HepG2 (cell line): ENCODE measurements around the gene ZNRF3. TPM values are rescaled to one million over a fixed set of nuclear protein-coding genes. Genes with fewer than 3 reads are reported as not detected.

Source experiments
- AHDC1 ChIP-seq: sonication (generic); formaldehyde crosslinking; IDR thresholded peaks from 2 replicates; pipeline ENCODE4 v1.5.1; 2020; ENCODE audit warnings: mild to moderate bottlenecking, missing genetic modification reagents, borderline replicate concordance
- HDAC2 ChIP-seq: sonication (generic); formaldehyde crosslinking; IDR thresholded peaks from 2 replicates; pipeline ENCODE4 v1.4.0; 2020; ENCODE audit warnings: missing genetic modification reagents
- KAT7 ChIP-seq: IDR thresholded peaks from 2 replicates; pipeline ENCODE4 v1.6.1; 2018; ENCODE audit warnings: borderline replicate concordance, missing compliant biosample characterization
- MAX ChIP-seq: IDR thresholded peaks from 2 replicates; pipeline ENCODE4 v1.6.1; 2012; ENCODE audit warnings: inconsistent platforms
- NFATC3 ChIP-seq: sonication (generic); formaldehyde crosslinking; IDR thresholded peaks from 2 replicates; pipeline ENCODE4 v1.5.1; 2020; ENCODE audit warnings: mild to moderate bottlenecking, missing genetic modification reagents
- NPAS2 ChIP-seq: sonication (generic); formaldehyde crosslinking; IDR thresholded peaks from 2 replicates; pipeline ENCODE4 v1.8.0; 2022; ENCODE audit warnings: mild to moderate bottlenecking, missing genetic modification reagents, borderline replicate concordance
- PCBP1 ChIP-seq: fragments of 200-400 bp; formaldehyde crosslinking; IDR thresholded peaks from 2 replicates; pipeline ENCODE4 v1.6.1; 2017; ENCODE audit warnings: mild to moderate bottlenecking, low read depth, low read length, borderline replicate concordance
- POLR2G ChIP-seq: fragments of 200-400 bp; formaldehyde crosslinking; IDR thresholded peaks from 2 replicates; pipeline ENCODE4 v1.6.1; 2018; ENCODE audit warnings: mild to moderate bottlenecking, low read depth, low read length, moderate library complexity
- SMAD1 ChIP-seq: sonication (generic); formaldehyde crosslinking; IDR thresholded peaks from 2 replicates; pipeline ENCODE4 v1.4.0; 2020; ENCODE audit warnings: missing genetic modification reagents, low read depth, mild to moderate bottlenecking, borderline replicate concordance
- SNRNP70 ChIP-seq: fragments of 200-400 bp; formaldehyde crosslinking; IDR thresholded peaks from 2 replicates; pipeline ENCODE4 v1.6.1; 2017; ENCODE audit warnings: mild to moderate bottlenecking, low read depth, low read length, moderate library complexity
- ZFX ChIP-seq: sonication (generic); formaldehyde crosslinking; IDR thresholded peaks from 2 replicates; pipeline ENCODE4 v1.4.0; 2020; ENCODE audit warnings: mild to moderate bottlenecking, low read depth, missing genetic modification reagents, moderate library complexity
- ZMAT3 ChIP-seq: sonication (generic); formaldehyde crosslinking; conservative IDR thresholded peaks from 2 replicates; pipeline ENCODE4 v1.7.0; 2021; ENCODE audit warnings: missing genetic modification reagents
- ZNF552 ChIP-seq: sonication (generic); formaldehyde crosslinking; IDR thresholded peaks from 2 replicates; pipeline ENCODE4 v1.9.0; 2022; ENCODE audit warnings: missing genetic modification reagents, mild to moderate bottlenecking, borderline replicate concordance
- ZNF607 ChIP-seq: sonication (generic); formaldehyde crosslinking; IDR thresholded peaks from 2 replicates; pipeline ENCODE4 v1.5.1; 2020; ENCODE audit warnings: missing genetic modification reagents, mild to moderate bottlenecking, borderline replicate concordance
- ZNF800 ChIP-seq: sonication (generic); formaldehyde crosslinking; IDR thresholded peaks from 2 replicates; pipeline ENCODE4 v1.4.0; 2020; ENCODE audit warnings: missing genetic modification reagents
- ZNF816 ChIP-seq: sonication (generic); formaldehyde crosslinking; IDR thresholded peaks from 2 replicates; pipeline ENCODE4 v1.8.0; 2022; ENCODE audit warnings: missing genetic modification reagents, mild to moderate bottlenecking, borderline replicate concordance
- polyA plus RNA-seq, 8 experiments: library from polyadenylated mRNA; depleted of rRNA in 3 of 8; stranded (reverse) in 7 of 8; unstranded in 1 of 8; fragments of >200 nt; fragmentation: Illumina TruSeq in 4 of 8; extraction: Trizol in 4 of 8; gene quantifications; 2 replicates each; pipeline versions ENCODE4 v1.2.1 to v1.2.3, GENCODE V29; 2011 to 2016; ENCODE audit warnings: low read depth in 4 of 8, missing spikeins in 1 of 8, mixed read lengths in 1 of 8; ENCODE audit not compliant: insufficient read depth in 1 of 8
- total RNA-seq, 5 experiments: library from RNA; depleted of rRNA; stranded (reverse); fragments of >200 nt; fragmentation: Illumina TruSeq; extraction: Trizol; gene quantifications; 2 replicates each; pipeline ENCODE4 v1.2.3, GENCODE V29; 2016; ENCODE audit warnings: low read depth in 1 of 5
- TF ChIP-seq, protein P1 (sequence below): sonication (generic); formaldehyde crosslinking; IDR thresholded peaks from 2 replicates; pipeline ENCODE4 v1.8.1; 2023; ENCODE audit warnings: mild to moderate bottlenecking, inconsistent platforms, moderate library complexity, missing genetic modification reagents, borderline replicate concordance

ZNRF3 gene
- total and polyA plus RNA-seq, 2 of the 13 experiments (the other 11 are each of a cell fraction or from before 2014, with no cell fraction given): 20.3 to 36.7 TPM

DNA sequence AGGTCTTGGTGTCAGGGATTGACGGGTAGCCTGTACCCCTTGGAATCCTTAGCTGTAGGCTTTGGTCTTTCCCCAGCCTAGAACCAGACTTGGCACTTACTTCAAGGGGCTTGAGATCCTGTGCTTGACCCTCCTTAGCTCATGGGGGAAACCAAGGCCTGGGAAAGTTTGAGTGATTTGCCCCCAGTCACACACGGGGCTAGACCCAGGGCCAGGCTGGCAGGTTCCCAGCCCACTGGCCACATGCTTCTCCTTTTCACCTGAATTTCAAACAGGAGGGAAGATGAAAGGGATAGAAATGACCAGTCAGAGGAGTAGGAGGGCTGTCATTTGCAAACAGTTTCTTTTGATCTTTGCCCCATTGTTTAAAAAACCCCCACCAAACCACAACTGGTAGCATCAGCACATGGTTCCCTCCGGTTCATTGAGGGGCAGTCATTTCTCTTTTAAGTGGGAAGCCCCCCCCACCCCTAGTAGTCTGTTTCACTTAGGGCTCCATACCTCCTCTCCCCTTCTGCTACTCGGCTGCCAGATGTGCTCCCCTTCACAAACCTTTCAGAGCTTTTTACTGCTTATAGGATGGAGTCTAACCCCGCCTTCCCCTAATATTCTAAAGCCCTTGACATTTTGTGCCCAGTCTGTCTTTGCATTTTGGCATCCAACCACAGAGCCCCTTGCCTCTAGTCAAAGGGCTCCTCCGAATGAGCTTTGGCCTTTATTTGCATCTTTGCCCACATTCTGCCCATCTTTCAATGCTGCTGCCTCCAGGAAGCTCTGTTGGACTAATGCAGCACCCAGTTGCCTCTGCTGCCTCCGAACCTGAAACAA lies 37.6 kb downstream of the ZNRF3 start (continued):
- TF ChIP-seq ZFX (CRISPR knock-in tag) (peak; percentile 47; the same call in 1 of the 2 replicates), SMAD1 (no peak), KAT7 (CRISPR knock-in tag) (peak; percentile 44; the same call in 1 of the 2 replicates), AHDC1 (CRISPR knock-in tag) (peak; percentile 62; the same call in 1 of the 2 replicates), NPAS2 (CRISPR knock-in tag) (no peak), HDAC2 (CRISPR knock-in tag) (peak; percentile 75; the same call in 1 of the 2 replicates), ZNF816 (CRISPR knock-in tag) (no peak), NFATC3 (CRISPR knock-in tag) (no peak), SNRNP70 (no peak), ZNF607 (CRISPR knock-in tag) (peak; percentile 75; the same call in 1 of the 2 replicates), ZMAT3 (CRISPR knock-in tag) (0 out of 2 replicates have a peak, but pooled peaks have one; percentile 33), ZNF800 (CRISPR knock-in tag) (peak; percentile 56; the same call in 1 of the 2 replicates), POLR2G (peak; percentile 73), PCBP1 (no peak), ZNF552 (CRISPR knock-in tag) (no peak), MAX (peak; percentile 95)
- TF ChIP-seq, protein P1, sequence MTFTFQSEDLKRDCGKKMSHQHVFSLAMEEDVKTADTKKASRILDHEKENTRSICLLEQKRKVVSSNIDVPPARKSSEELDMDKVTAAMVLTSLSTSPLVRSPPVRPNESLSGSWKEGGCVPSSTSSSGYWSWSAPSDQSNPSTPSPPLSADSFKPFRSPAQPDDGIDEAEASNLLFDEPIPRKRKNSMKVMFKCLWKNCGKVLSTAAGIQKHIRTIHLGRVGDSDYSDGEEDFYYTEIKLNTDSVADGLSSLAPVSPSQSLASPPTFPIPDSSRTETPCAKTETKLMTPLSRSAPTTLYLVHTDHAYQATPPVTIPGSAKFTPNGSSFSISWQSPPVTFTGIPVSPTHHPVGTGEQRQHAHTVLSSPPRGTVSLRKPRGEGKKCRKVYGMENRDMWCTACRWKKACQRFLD (CRISPR knock-in tag): peak; percentile 78; the same call in 1 of the 2 replicates
